Amniotic stem cell (primary cell): ENCODE results near the gene FHOD1.

Source experiments
- DNase-seq: peaks from one replicate; lab custom pipeline; 2025; lab: John Stamatoyannopoulos, UW

The FHOD1 gene

DNA sequence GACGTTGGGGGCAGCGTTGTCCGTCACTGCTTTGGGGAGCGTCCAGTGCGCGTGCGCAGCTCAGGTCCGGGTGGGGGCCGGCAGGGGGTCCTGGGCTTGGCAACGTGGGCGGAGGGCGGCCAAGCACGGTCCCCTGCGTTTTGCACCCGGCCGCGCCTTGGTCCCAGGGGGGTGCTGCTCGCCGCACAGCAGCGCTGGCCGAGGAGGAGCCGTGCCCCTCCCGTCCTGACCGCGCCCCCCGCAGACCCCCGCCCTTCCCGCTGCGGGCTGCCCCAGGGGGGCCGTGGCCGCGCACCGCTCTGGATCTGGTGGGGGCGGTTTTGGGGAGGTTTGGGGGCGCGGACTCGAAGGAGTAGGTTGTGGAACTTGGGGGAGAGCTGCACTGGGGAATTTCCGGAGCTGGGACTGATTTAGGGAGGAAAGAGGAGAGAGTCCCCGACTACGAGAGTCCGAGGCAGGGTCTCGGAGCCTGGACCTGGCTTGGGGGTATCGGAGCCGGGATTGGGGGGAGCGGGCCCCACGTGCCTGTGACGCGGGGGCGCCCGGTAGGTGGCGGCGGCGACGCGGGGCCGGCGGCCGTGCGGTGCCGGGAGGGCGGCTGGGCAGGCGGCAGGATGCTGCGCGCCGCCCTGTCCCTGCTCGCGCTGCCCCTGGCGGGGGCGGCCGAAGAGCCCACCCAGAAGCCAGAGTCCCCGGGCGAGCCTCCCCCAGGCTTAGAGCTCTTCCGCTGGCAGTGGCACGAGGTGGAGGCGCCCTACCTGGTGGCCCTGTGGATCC lies 1.3 kb upstream of the FHOD1 start, which contains the start of gene SLC9A5:
TSS of gene SLC9A5 (plus strand) at position 579 of the 777 bp plus-strand sequence. CDS start at position 615, 36 bp downstream.
- DNase-seq = no peak

DNA sequence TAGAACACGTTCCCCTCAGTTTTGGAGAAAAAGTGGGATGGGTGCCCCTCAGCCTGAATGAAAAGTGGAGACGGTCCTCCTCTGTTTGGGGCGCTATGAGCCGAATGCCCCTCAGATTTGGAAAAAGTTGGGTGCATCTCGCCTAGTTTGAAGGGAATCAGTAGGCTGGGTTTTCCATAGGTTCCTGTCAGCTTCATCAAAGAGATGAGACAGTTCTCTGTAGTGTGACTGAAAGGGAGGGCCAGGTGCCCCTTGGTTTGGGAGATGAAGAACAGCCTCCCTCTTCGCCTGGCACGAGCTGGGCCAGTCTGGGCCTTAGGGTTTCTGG lies 756 bp upstream of the FHOD1 start:
- no peak for DNase-seq

GRCh38 chr16:67246756-67247191 lies 507 bp downstream of the FHOD1 start:
- DNase-seq = no peak

DNA sequence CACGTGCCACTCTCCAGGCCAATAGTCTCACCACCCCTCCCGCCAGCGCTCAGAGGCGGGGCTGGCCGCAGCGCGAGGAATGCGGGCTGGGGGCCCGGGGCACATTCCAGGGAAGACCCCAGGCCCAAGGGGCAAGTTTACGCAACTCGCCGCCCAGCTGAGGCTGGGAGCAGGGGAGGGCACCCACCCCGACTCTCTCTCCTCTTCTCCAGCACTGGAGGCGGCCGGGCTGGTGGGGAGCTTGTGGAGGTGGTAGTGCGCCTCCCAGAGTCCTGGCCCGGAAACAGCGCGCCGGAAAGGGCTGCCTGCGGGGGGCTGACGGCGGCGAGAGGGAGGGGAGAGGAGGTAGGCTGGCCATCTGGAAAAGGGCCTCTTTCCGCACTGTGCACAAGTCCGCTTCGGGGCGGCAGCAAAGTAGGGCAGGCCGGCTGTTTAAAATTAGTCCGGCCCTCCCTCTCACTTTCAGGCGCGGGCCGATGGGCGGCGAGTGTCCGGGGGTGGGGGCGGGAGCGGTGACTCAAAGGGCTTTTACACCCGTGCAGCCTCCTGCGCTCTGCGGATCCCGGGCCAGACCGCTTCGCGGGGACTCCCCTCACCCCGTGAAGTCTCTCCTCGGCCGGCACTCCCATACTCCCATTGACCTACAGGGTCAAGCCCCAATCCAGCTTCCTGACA lies 1.1 kb downstream of the FHOD1 start:
- peak; percentile 49 for DNase-seq

- no peak for DNase-seq
Measured at GRCh38 chr16:67245674-67246080, 1.6 kb downstream of the FHOD1 start.

DNA sequence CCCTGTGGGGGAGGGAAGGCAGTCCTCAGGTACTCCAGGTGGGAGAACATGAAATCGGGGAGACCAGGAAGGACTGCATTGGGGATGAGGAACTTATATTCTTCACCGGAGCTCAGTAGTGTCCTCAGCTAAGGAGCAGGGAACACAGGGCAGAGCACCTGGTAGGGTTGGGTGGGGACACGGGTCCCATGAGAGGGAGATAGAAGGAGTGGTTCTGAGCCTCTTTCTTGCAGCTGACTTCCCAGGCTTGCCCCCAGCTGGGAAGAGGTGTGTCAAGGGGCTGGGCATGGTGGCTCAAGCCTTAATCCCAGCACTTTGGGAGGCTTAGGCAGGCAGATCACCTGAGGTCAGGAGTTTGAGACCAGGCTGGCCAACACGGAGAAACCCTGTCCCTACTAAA lies 2.1 kb downstream of the FHOD1 start:
- DNase-seq = no peak

GRCh38 chr16:67244387-67245185 lies 2.7 kb downstream of the FHOD1 start:
- peak; percentile 83 for DNase-seq

- no peak for DNase-seq
Measured at GRCh38 chr16:67243481-67243880, 3.8 kb downstream of the FHOD1 start.

GRCh38 chr16:67242138-67242730 lies 5.0 kb downstream of the FHOD1 start:
- no peak for DNase-seq

DNA sequence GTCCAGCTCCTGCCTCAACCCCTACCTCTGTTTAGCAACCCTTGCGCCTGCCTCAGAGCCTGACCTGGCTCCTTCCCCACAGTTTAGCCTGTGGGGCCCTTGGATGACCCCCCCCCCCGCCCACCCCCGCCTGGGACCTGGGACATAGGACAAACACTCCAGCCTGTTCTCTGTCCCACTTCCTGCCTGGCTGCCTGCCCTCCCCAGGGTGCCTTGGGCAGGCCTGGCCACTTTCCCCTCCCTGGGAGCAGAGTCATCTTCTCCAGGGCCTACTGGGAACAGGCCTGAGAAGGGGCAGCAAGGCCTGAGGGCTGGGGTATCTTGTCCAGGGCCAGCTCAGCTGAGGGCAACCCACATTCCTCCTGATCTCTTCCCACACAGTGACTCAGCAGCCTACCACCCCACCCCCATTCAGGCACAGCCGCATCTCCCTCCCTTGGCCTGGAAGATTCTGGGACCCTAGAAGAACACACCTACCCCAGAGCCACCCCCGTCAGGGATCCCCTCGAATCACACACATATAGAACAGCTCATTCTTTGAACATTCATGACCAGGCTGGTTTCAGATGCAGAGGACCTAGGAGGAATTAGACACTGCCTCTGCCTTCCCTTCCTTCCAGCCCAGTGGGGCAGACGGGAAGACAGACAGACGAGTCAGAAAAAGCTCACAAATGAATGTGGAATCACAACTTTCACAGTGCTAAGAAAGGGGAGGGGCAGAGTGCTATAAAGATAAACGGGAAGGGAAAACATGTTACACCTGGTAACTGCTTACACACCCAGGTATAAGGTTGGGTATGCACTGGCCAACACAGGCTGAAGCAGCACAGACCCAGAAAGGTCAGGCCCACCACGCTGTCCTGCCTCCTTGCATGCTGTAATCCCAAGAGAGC lies 6.0 kb downstream of the FHOD1 start:
- peak; percentile 65 for DNase-seq

- no peak for DNase-seq
Measured at GRCh38 chr16:67240506-67240905, 6.8 kb downstream of the FHOD1 start.

- no peak for DNase-seq
Measured at GRCh38 chr16:67238806-67239470, 8.3 kb downstream of the FHOD1 start.

GRCh38 chr16:67238278-67238575 lies 9.1 kb downstream of the FHOD1 start:
- no peak for DNase-seq

- no peak for DNase-seq
Measured at GRCh38 chr16:67237396-67238277, 9.6 kb downstream of the FHOD1 start.

DNA sequence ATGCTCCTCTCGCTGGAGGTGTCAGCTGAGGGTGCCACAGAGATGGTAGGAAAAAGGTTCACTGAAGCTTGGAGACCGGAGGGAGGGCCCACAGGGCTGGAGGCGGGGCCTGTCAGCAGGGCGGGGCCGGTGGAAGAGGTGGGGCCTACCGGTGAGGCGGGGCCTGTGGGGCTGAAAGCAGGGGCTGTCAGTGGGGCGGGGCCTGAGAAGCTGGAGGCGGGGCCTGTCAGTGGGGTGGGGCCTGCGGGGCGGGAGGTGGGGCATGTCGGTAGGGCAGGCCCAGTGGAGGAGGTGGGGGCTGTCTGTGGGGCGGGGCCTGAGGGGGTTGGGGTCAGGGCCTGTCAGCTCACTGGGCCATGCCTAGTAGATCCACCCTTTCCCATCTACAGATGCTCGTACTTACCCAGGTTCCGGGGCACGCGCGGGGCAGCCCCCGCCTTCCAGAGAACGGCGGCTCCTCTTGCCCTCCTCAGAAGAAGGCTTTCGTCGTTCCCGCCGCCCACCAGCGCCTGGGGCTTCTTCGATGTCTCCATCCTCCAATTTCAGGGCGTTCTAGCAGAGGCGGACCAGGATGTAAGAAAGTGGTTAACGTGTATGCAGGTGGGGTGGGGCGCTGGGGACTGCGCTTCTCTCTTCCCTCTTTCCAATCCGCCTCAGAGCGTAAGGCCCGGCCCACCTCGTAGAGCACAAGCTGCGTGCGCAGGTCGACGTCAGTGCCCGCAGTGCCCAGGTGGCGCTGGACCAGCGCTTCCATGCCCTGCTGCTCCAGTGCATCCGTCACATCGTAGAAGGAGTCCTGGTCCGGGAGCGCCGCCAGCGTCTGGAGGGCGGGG lies 10.5 kb downstream of the FHOD1 start:
- DNase-seq = no peak

DNA sequence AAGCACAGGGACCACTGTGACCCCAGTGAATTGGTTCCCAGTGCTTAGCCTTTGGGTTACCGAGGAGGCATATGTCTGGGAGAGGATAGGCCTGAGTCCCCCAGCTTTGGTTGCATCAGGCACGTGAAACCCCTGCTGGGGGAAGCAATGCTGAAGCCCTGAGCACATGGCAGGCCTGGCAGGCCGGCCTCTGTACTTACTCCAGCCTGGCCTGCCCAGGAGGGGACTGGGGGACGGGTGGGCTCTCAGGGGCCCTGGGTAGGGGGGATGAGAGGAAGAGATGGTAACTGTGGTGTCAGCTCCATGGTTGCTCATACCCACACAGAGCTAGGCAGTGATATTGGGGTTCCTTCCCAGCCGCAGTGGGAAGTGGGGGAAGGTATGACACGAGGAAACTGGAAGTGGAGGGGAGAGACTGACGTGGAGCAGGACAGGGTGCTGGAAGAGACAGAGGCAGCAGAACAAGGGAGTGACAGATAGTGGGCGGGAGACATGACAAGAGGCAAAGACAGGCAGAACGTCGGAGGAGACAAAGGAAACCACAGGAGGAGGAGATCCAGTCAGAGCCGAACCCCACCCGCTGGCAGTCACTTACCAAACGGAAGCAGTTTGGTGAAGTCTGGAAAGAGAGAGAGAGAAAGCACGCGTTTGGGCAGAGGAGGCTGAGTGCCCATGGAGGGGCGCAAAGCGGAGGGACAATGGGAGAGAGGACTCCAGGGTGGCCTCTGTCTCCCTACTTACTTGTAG lies 11.3 kb downstream of the FHOD1 start:
- DNase-seq = no peak

DNA sequence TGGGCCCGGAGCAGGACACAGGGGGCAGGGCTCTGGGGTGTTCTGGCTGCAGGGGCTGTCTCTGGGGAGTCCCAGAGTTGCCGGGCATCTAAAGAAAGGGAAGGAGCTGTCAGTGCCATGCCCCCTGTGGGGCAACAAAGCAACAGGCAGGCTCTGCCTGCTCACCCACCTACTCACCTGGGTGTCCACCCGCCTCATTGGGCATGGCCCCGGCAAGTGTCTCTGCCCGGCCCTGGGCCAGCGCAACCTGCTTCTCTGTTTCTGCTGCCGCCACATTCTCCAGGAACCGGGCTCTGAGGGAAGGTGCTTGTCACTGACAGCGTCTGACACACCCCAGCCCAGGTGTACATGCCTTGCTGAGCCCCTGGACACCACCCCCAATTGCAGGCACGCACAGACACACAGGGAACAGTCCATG lies 13.1 kb downstream of the FHOD1 start:
- no peak for DNase-seq

DNA sequence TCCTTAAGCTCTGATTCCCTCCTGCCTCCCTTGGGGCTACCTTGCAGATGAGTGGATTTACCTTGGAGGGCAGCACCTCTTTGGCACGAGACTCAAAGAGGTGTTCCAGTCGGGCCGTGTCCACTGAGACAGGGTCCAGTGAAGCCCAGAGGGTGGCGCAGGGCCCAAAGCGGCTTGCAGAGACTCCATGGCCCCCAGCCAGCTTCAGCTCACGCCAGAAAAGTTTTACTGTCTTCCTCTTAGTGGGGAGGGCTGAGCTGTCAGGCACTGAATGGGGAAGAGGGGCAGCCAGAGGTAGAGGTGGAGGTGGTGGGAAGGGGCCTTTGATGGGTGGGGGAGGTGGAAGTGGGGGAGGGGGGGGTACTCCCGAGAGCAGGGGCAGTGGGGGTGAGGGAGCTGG lies 13.7 kb downstream of the FHOD1 start:
- no peak for DNase-seq
